HAP-1 (cell line): ENCODE data around the gene SRF.

Experiments used
- DNase-seq, 2 experiments: peaks; one replicate each; pipeline ENCODE4 v3.0.0-alpha.2; 2016 to 2020; ENCODE audit warnings: low spot score in 2 of 2
- H3K27me3 ChIP-seq: fragments of 250-450 bp; sonication (Bioruptor Pico); 2 replicates; pipeline ENCODE4 v1.5.1; 2020; ENCODE audit warnings: low read depth, mild to moderate bottlenecking, moderate library complexity
- H3K36me3 ChIP-seq: fragments of 250-450 bp; sonication (Bioruptor Pico); replicated peaks from 2 replicates; pipeline ENCODE4 v1.5.1; 2020; ENCODE audit warnings: mild to moderate bottlenecking
- H3K4me1 ChIP-seq: fragments of 250-450 bp; sonication (Bioruptor Pico); 2 replicates; pipeline ENCODE4 v1.5.1; 2020; ENCODE audit warnings: mild to moderate bottlenecking
- H3K4me3 ChIP-seq: fragments of 250-450 bp; sonication (Bioruptor Pico); 2 replicates; pipeline ENCODE4 v1.5.1; 2020; ENCODE audit warnings: mild to moderate bottlenecking, moderate library complexity
- H3K9me3 ChIP-seq: fragments of 250-450 bp; sonication (Bioruptor Pico); 2 replicates; pipeline ENCODE4 v1.5.1; 2020; ENCODE audit warnings: mild to moderate bottlenecking, moderate library complexity
- in situ Hi-C: fragments of 300-500 bp; cut with MboI; formaldehyde crosslinking; loops from 3 replicates; pipeline ENCODE4 v1.14.3; 2020; ENCODE audit warnings: low sequenced_read_pairs, inconsistent platforms, mixed read lengths

SRF gene

GRCh38 chr6:43200541-43200940 lies 29.5 kb downstream of the SRF start:
- no peak overlapping the region for H3K4me3 ChIP-seq
- DNase-seq, result no peak
- no peaks in the 10 kb centered on the region for H3K27me3 ChIP-seq
- in situ Hi-C loops, result no loop called here
- H3K36me3 ChIP-seq, result peaks cover 4% of the 10 kb centered on the region; the same call in 1 of the 2 replicates
- no peaks in the 10 kb centered on the region for H3K9me3 ChIP-seq
- no peaks in the 10 kb centered on the region for H3K4me1 ChIP-seq

- Histone ChIP-seq H3K9me3 (no peaks in the 10 kb centered on the region), H3K4me3 (no peak overlapping the region)
- in situ Hi-C loops, result no loop called here
Measured at GRCh38 chr6:43202451-43202850, 31.4 kb downstream of the SRF start.

GRCh38 chr6:43203029-43203717 lies 32.1 kb downstream of the SRF start:
- Histone ChIP-seq H3K4me3 (no peak overlapping the region), H3K4me1 (no peaks in the 10 kb centered on the region), H3K9me3 (no peaks in the 10 kb centered on the region), H3K27me3 (no peaks in the 10 kb centered on the region), H3K36me3 (no peaks in the 10 kb centered on the region)
- in situ Hi-C loops, result no loop called here
- no peak for DNase-seq

More at GRCh38 chr6:43202451-43202850, 31.4 kb downstream of the SRF start:
- H3K36me3 ChIP-seq, result peaks cover 4% of the 10 kb centered on the region; the same call in 1 of the 2 replicates
- no peak for DNase-seq
- no peaks in the 10 kb centered on the region for H3K4me1 ChIP-seq
- H3K27me3 ChIP-seq, result no peaks in the 10 kb centered on the region

- DNase-seq, result no peak
- Histone ChIP-seq H3K4me1 (no peaks in the 10 kb centered on the region), H3K36me3 (no peaks in the 10 kb centered on the region), H3K9me3 (no peaks in the 10 kb centered on the region), H3K27me3 (no peaks in the 10 kb centered on the region), H3K4me3 (no peak overlapping the region)
- in situ Hi-C loops, result no loop called here
Measured at GRCh38 chr6:43203718-43204095, 32.6 kb downstream of the SRF start.

GRCh38 chr6:43204271-43205105 lies 33.4 kb downstream of the SRF start:
- H3K36me3 ChIP-seq, result no peaks in the 10 kb centered on the region
- H3K27me3 ChIP-seq, result no peaks in the 10 kb centered on the region
- H3K4me3 ChIP-seq, result no peak overlapping the region
- no peaks in the 10 kb centered on the region for H3K9me3 ChIP-seq
- DNase-seq, result no peak
- no peaks in the 10 kb centered on the region for H3K4me1 ChIP-seq
- in situ Hi-C loops, result no loop called here

GRCh38 chr6:43205849-43206248 lies 34.8 kb downstream of the SRF start:
- DNase-seq, result no peak
- H3K27me3 ChIP-seq, result no peaks in the 10 kb centered on the region
- H3K9me3 ChIP-seq, result no peaks in the 10 kb centered on the region
- no peak overlapping the region for H3K4me3 ChIP-seq
- H3K36me3 ChIP-seq, result no peaks in the 10 kb centered on the region
- in situ Hi-C loops, result no loop called here
- no peaks in the 10 kb centered on the region for H3K4me1 ChIP-seq

GRCh38 chr6:43207286-43207685 lies 36.2 kb downstream of the SRF start:
- Histone ChIP-seq H3K9me3 (no peaks in the 10 kb centered on the region), H3K27me3 (no peaks in the 10 kb centered on the region), H3K4me3 (no peak overlapping the region), H3K36me3 (no peaks in the 10 kb centered on the region), H3K4me1 (no peaks in the 10 kb centered on the region)
- in situ Hi-C loops, result no loop called here
- no peak for DNase-seq

GRCh38 chr6:43211955-43212354 lies 40.9 kb downstream of the SRF start:
- Histone ChIP-seq H3K9me3 (no peaks in the 10 kb centered on the region), H3K27me3 (no peaks in the 10 kb centered on the region), H3K4me1 (no peaks in the 10 kb centered on the region), H3K4me3 (no peak overlapping the region), H3K36me3 (no peaks in the 10 kb centered on the region)
- in situ Hi-C loops, result no loop called here
- DNase-seq, result no peak

GRCh38 chr6:43213431-43213830 lies 42.4 kb downstream of the SRF start:
- H3K4me3 ChIP-seq, result no peak overlapping the region
- no peaks in the 10 kb centered on the region for H3K9me3 ChIP-seq
- in situ Hi-C loops, result no loop called here
- peaks cover 5% of the 10 kb centered on the region; the same call in 1 of the 2 replicates for H3K4me1 ChIP-seq
- H3K27me3 ChIP-seq, result no peaks in the 10 kb centered on the region
- DNase-seq, result no peak
- no peaks in the 10 kb centered on the region for H3K36me3 ChIP-seq

GRCh38 chr6:43215066-43215465 lies 44.0 kb downstream of the SRF start:
- in situ Hi-C loops, result no loop called here
- no peaks in the 10 kb centered on the region for H3K9me3 ChIP-seq
- H3K36me3 ChIP-seq, result no peaks in the 10 kb centered on the region
- H3K4me1 ChIP-seq, result peaks cover 5% of the 10 kb centered on the region; the same call in 1 of the 2 replicates
- no peak overlapping the region for H3K4me3 ChIP-seq
- no peaks in the 10 kb centered on the region for H3K27me3 ChIP-seq
- no peak for DNase-seq

- Histone ChIP-seq H3K9me3 (no peaks in the 10 kb centered on the region), H3K4me3 (no peak overlapping the region), H3K27me3 (no peaks in the 10 kb centered on the region), H3K36me3 (no peaks in the 10 kb centered on the region), H3K4me1 (peaks cover 5% of the 10 kb centered on the region; the same call in 1 of the 2 replicates)
- in situ Hi-C loops, result no loop called here
- no peak for DNase-seq
Measured at GRCh38 chr6:43216200-43216599, 45.1 kb downstream of the SRF start.

- Histone ChIP-seq H3K27me3 (no peaks in the 10 kb centered on the region), H3K4me1 (peaks cover 5% of the 10 kb centered on the region; the same call in 1 of the 2 replicates), H3K9me3 (no peaks in the 10 kb centered on the region), H3K36me3 (no peaks in the 10 kb centered on the region), H3K4me3 (no peak overlapping the region)
- in situ Hi-C loops, result no loop called here
- DNase-seq, result no peak
Measured at GRCh38 chr6:43217351-43217750, 46.3 kb downstream of the SRF start.

- Histone ChIP-seq H3K27me3 (no peaks in the 10 kb centered on the region), H3K4me3 (no peak overlapping the region), H3K36me3 (peaks cover 13% of the 10 kb centered on the region), H3K9me3 (no peaks in the 10 kb centered on the region), H3K4me1 (peaks cover 5% of the 10 kb centered on the region; the same call in 1 of the 2 replicates)
- in situ Hi-C loops, result no loop called here
- DNase-seq, result no peak
Measured at GRCh38 chr6:43219119-43219518, 48.0 kb downstream of the SRF start.

- H3K27me3 ChIP-seq, result no peaks in the 10 kb centered on the region
- H3K4me3 ChIP-seq, result no peak overlapping the region
- peaks cover 5% of the 10 kb centered on the region; the same call in 1 of the 2 replicates for H3K4me1 ChIP-seq
- no peak for DNase-seq
- in situ Hi-C loops, result no loop called here
- no peaks in the 10 kb centered on the region for H3K9me3 ChIP-seq
- H3K36me3 ChIP-seq, result peaks cover 16% of the 10 kb centered on the region
Measured at GRCh38 chr6:43219814-43220213, 48.7 kb downstream of the SRF start.
